ENCODE results near the gene NCOA1. TPM values are rescaled to one million over a fixed set of nuclear protein-coding genes. Genes with fewer than 3 reads are reported as not detected.
A peak's percentile ranks its signal among the peaks of the same experiment; 100 is the strongest.

The NCOA1 gene
- total and polyA plus RNA-seq, 3 donors from 2014 or later = 52.3 to 124 (median 109) TPM

- no peak for TF ChIP-seq POLR2A (IDR thresholded peaks at IDR 0.05)
- TF ChIP-seq, protein P1, sequence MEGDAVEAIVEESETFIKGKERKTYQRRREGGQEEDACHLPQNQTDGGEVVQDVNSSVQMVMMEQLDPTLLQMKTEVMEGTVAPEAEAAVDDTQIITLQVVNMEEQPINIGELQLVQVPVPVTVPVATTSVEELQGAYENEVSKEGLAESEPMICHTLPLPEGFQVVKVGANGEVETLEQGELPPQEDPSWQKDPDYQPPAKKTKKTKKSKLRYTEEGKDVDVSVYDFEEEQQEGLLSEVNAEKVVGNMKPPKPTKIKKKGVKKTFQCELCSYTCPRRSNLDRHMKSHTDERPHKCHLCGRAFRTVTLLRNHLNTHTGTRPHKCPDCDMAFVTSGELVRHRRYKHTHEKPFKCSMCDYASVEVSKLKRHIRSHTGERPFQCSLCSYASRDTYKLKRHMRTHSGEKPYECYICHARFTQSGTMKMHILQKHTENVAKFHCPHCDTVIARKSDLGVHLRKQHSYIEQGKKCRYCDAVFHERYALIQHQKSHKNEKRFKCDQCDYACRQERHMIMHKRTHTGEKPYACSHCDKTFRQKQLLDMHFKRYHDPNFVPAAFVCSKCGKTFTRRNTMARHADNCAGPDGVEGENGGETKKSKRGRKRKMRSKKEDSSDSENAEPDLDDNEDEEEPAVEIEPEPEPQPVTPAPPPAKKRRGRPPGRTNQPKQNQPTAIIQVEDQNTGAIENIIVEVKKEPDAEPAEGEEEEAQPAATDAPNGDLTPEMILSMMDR (IDR thresholded peaks at IDR 0.05) = no peak
- peak overlapping the region in 1 of 2 donors; percentile 69 for H3K4me3 ChIP-seq
These were observed 1.4 kb upstream of the NCOA1 start for GRCh38 chr2:24489465-24490180.

GRCh38 chr2:24490181-24490689 lies 819 bp upstream of the NCOA1 start:
- Histone ChIP-seq H3K4me1 (peaks cover 19% of the 10 kb centered on the region), H3K27ac (peak overlapping the region; percentile 85 to 94), H3K27me3 (no peaks in the 10 kb centered on the region), H3K9me3 (no peaks in the 10 kb centered on the region), H3K4me3 (peak overlapping the region; percentile 69 to 87), H3K36me3 (ENCODE audit: low read depth, missing control alignments) (no peaks in the 10 kb centered on the region)
- intact Hi-C loops (cut with DNase I; ENCODE audit: low total_unique reads) = no loop called here
- DNase-seq = peak; percentile 37
- 34 to 36% methylated on average over 12 of the region's 12 CpGs for WGBS, 2 donors
- TF ChIP-seq, protein P1 (IDR thresholded peaks at IDR 0.05) = no peak
- TF ChIP-seq POLR2A (IDR thresholded peaks at IDR 0.05) = no peak

More at GRCh38 chr2:24489465-24490180, 1.4 kb upstream of the NCOA1 start:
- Histone ChIP-seq H3K4me1 (peaks cover 19% of the 10 kb centered on the region), H3K27me3 (no peaks in the 10 kb centered on the region), H3K36me3 (ENCODE audit: low read depth, missing control alignments) (no peaks in the 10 kb centered on the region), H3K9me3 (no peaks in the 10 kb centered on the region), H3K27ac (peak overlapping the region in 1 of 2 donors; percentile 85)
- intact Hi-C loops (cut with DNase I; ENCODE audit: low total_unique reads) = no loop called here
- DNase-seq = no peak
- WGBS, 2 donors = 62 to 64% methylated on average over 13 of the region's 14 CpGs

DNA sequence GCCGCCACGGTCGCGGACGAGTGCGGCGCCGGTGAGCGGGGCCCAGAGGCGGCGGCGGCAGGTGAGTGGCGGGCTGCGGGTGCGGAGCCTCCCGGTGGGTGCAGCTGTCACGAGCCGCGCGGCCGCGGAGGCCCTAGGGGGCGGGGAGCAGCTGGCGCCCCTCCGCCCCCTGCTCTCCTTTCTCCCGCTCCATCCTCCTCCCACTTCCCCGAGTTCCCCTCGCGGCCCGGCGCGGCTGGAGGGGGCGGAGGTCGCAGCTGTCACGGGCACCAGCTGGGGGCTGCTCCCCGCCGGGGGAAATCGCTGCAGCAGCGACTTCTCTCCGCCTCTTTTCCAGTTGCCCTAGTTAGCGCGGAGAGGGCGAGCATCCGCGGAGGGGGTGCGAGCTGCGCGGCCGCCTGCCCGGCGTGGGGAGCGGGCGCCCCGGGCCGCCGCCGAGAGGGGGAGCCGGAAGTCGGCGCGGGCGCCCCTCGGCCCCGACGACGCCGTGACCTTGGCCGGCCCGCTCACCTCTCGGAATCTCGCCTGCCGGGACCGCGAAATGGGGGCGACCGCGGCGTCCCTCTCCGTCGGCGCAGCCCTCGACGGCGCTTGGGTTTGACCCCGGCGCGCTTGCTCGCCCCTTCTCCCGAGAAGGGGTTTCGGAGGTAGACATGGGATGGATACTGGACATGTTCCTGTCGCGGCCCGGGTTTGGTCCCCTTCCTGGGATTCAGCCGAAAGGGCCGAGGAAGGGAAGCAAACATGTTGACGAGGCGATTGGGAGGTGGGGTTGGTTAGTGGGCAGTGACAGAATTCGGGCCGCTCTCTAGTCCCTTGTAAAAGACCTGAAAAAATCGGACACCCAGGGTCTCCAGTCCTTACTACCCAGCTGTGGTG lies 727 bp downstream of the NCOA1 start:
- TF ChIP-seq POLR2A (IDR thresholded peaks at IDR 0.05) = no peak
- TF ChIP-seq, protein P1 (IDR thresholded peaks at IDR 0.05) = no peak
- WGBS, 2 donors = 0% methylated on average over 14 to 49 of the region's 100 CpGs
- intact Hi-C loops (cut with DNase I; ENCODE audit: low total_unique reads) = no loop called here
- peak overlapping the region; percentile 85 to 92 for H3K27ac ChIP-seq
- H3K4me1 ChIP-seq = peaks cover 19% of the 10 kb centered on the region
- DNase-seq = peak; percentile 58
- no peaks in the 10 kb centered on the region for H3K9me3 ChIP-seq
- H3K36me3 ChIP-seq (ENCODE audit: low read depth, missing control alignments) = no peaks in the 10 kb centered on the region
- H3K27me3 ChIP-seq = no peaks in the 10 kb centered on the region
- H3K4me3 ChIP-seq = peak overlapping the region; percentile 76 to 87

GRCh38 chr2:24492421-24493279 lies 1.6 kb downstream of the NCOA1 start:
- Histone ChIP-seq H3K27me3 (no peaks in the 10 kb centered on the region), H3K36me3 (ENCODE audit: low read depth, missing control alignments) (no peaks in the 10 kb centered on the region), H3K9me3 (no peaks in the 10 kb centered on the region), H3K27ac (peak overlapping the region; percentile 85 to 92), H3K4me3 (peak overlapping the region; percentile 76 to 87), H3K4me1 (peaks cover 19% of the 10 kb centered on the region)
- peak; percentile 34 for DNase-seq
- TF ChIP-seq, protein P1 (IDR thresholded peaks at IDR 0.05) = no peak
- no peak for TF ChIP-seq POLR2A (IDR thresholded peaks at IDR 0.05)
- WGBS, 2 donors = 7% methylated on average over 16 of the region's 16 CpGs
- intact Hi-C loops (cut with DNase I; ENCODE audit: low total_unique reads) = no loop called here

All from testis (tissue), 3 donors.